ENCODE data around the gene CNFN. TPM values are rescaled to one million over a fixed set of nuclear protein-coding genes. Genes with fewer than 3 reads are reported as not detected.

Gene CNFN
- total RNA-seq, 1 experiment from 2014 or later: not detected

DNA sequence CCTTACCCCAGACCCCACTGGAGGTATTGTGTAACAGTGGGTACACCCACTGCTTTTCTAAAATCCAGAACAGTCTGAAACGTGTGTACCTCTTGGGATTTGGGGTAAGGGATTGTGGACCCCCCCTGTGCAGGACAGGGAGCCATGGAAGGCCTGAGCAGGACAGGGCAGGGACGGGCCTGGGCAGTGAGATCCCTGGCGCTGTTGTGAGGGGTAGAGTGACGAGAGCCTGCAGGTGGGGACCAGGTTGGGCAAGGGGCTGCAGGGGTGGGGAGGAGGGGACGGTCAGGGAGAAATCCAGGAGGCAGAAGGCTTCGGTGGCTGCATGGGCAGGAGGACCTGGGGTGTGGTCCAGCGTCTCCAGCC lies 28.6 kb downstream of the CNFN start:
- H3K9me3 ChIP-seq (replicated peaks): peaks cover 6% of the 10 kb centered on the region
- peaks cover 18% of the 10 kb centered on the region for H3K36me3 ChIP-seq
- no peak overlapping the region for H3K27ac ChIP-seq
- H3K4me3 ChIP-seq: no peak overlapping the region
- H3K27me3 ChIP-seq (replicated peaks): no peaks in the 10 kb centered on the region
- no peaks in the 10 kb centered on the region for H3K4me1 ChIP-seq (replicated peaks)
- DNase-seq (ENCODE audit: low read depth in 1 of 2, low spot score in 2 of 2): no peak

DNA sequence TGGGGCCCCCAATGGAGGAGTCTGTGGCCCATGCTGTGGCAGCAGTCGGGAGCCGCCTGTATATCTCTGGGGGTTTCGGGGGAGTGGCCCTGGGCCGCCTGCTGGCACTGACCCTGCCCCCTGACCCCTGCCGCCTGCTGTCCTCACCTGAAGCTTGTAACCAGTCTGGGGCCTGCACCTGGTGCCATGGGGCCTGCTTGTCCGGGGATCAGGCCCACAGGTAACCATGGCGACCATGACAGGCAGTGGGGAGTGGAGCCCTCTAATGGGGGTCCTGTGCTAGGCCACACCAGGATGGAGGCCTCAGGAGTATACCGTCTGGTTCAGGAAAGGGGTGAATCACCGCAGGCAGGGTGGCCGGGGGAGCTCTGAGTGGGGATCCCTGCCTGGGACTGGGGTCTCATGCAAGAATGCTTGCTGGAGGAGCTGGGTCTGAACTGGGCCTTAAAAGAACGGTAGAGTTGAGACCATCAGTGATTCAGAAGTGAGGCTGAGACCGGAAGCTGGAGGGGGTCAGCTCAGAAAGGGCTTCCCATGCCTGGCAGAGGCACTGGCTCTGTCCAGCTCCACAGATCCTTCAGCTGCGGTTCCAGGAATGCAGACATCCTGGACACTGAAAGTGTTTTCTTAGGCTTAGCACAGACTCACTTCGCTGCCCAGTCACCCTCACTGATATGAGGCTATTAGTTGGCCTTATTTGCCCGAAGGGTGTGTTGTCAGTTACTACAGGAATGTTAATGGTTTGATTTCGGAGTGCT lies 29.1 kb downstream of the CNFN start:
- peaks cover 18% of the 10 kb centered on the region for H3K36me3 ChIP-seq
- no peak for DNase-seq (ENCODE audit: low read depth in 1 of 2, low spot score in 2 of 2)
- H3K27me3 ChIP-seq (replicated peaks): no peaks in the 10 kb centered on the region
- H3K27ac ChIP-seq: no peak overlapping the region
- no peak overlapping the region for H3K4me3 ChIP-seq
- peaks cover 6% of the 10 kb centered on the region for H3K9me3 ChIP-seq (replicated peaks)
- no peaks in the 10 kb centered on the region for H3K4me1 ChIP-seq (replicated peaks)

DNA sequence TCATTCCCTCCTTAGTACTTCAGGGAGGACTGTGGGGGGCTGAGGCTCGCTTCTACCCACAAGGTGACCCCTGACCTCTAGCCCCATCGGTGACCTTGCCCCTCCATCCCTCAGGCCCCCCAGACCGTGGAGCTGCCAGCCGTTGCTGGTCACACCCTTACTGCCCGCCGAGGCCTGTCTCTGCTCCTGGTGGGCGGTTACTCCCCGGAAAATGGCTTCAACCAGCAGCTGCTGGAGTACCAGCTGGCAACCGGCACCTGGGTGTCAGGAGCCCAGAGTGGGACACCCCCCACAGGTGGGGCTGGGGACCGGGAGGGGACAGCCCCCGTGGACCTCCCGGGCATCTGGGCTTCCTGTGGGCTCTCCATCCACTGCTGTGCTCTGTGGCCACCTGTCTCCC lies 32.8 kb downstream of the CNFN start:
- Histone ChIP-seq H3K36me3 (peaks cover 10% of the 10 kb centered on the region), H3K9me3 (replicated peaks) (no peaks in the 10 kb centered on the region), H3K27me3 (replicated peaks) (no peaks in the 10 kb centered on the region), H3K4me1 (replicated peaks) (no peaks in the 10 kb centered on the region), H3K4me3 (no peak overlapping the region), H3K27ac (no peak overlapping the region)
- DNase-seq (ENCODE audit: low read depth in 1 of 2, low spot score in 2 of 2): no peak

DNA sequence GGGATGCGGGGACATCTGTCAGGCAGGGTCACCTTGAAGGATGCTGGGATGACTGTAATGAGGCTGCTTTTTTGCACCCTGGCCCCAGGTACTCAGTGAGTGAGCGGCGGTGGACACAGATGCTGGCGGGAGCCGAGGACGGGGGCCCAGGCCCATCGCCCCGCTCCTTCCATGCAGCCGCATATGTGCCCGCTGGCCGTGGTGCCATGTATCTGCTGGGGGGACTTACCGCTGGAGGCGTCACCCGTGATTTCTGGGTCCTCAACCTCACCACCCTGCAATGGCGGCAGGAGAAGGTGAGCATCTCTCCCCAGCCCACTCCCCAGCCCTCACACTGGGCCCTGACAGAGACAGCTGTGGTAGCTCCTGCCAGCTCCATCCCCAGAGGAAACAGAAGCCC lies 33.4 kb downstream of the CNFN start:
- DNase-seq (ENCODE audit: low read depth in 1 of 2, low spot score in 2 of 2): no peak
- Histone ChIP-seq H3K9me3 (replicated peaks) (no peaks in the 10 kb centered on the region), H3K27me3 (replicated peaks) (no peaks in the 10 kb centered on the region), H3K4me1 (replicated peaks) (no peaks in the 10 kb centered on the region), H3K4me3 (no peak overlapping the region), H3K36me3 (peaks cover 7% of the 10 kb centered on the region), H3K27ac (no peak overlapping the region)

DNA sequence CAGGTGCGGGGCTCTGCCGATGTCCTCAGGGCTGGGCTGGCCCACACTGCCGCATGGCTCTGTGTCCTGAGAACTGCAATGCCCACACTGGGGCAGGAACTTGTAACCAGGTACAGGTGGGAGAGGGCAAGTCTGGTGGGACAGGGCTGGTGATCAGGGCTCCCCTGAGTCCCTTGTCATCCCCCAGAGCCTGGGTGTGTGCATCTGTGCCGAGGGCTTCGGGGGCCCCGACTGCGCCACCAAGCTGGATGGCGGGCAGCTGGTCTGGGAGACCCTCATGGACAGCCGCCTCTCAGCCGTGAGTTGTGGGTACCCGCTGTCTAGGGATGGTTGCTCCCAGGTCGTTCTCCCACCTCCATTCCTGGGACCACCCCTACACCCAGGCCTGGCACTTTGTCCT lies 34.2 kb downstream of the CNFN start:
- Histone ChIP-seq H3K4me1 (replicated peaks) (no peaks in the 10 kb centered on the region), H3K9me3 (replicated peaks) (no peaks in the 10 kb centered on the region), H3K36me3 (peaks cover 7% of the 10 kb centered on the region), H3K27me3 (replicated peaks) (no peaks in the 10 kb centered on the region), H3K27ac (no peak overlapping the region), H3K4me3 (no peak overlapping the region)
- DNase-seq (ENCODE audit: low read depth in 1 of 2, low spot score in 2 of 2): no peak

DNA sequence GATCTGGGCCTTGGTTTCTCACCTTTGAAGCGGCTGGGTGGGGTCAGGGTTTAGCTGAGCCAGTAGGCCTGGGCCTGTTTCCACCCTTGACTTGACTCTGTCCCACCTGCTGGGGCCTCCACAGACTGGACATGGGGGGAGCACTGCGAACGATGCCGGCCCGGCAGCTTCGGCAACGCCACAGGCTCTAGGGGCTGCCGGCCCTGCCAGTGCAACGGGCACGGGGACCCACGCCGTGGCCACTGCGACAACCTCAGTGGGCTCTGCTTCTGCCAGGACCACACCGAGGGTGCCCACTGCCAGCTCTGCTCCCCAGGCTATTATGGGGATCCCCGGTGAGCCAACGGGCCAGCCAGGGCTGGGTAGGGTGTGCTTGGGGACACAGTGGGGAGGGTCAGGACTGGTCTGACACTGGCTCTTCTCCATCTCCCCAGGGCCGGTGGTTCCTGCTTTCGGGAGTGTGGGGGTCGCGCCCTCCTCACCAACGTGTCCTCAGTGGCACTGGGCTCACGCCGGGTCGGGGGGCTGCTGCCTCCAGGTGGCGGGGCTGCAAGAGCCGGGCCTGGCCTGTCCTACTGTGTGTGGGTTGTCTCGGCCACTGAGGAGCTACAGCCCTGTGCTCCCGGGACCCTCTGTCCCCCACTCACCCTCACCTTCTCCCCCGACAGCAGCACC lies 36.6 kb downstream of the CNFN start:
- Histone ChIP-seq H3K36me3 (peaks cover 10% of the 10 kb centered on the region), H3K27me3 (replicated peaks) (no peaks in the 10 kb centered on the region), H3K9me3 (replicated peaks) (no peaks in the 10 kb centered on the region), H3K4me3 (no peak overlapping the region), H3K27ac (no peak overlapping the region), H3K4me1 (replicated peaks) (no peaks in the 10 kb centered on the region)
- DNase-seq (ENCODE audit: low read depth in 1 of 2, low spot score in 2 of 2): no peak

DNA sequence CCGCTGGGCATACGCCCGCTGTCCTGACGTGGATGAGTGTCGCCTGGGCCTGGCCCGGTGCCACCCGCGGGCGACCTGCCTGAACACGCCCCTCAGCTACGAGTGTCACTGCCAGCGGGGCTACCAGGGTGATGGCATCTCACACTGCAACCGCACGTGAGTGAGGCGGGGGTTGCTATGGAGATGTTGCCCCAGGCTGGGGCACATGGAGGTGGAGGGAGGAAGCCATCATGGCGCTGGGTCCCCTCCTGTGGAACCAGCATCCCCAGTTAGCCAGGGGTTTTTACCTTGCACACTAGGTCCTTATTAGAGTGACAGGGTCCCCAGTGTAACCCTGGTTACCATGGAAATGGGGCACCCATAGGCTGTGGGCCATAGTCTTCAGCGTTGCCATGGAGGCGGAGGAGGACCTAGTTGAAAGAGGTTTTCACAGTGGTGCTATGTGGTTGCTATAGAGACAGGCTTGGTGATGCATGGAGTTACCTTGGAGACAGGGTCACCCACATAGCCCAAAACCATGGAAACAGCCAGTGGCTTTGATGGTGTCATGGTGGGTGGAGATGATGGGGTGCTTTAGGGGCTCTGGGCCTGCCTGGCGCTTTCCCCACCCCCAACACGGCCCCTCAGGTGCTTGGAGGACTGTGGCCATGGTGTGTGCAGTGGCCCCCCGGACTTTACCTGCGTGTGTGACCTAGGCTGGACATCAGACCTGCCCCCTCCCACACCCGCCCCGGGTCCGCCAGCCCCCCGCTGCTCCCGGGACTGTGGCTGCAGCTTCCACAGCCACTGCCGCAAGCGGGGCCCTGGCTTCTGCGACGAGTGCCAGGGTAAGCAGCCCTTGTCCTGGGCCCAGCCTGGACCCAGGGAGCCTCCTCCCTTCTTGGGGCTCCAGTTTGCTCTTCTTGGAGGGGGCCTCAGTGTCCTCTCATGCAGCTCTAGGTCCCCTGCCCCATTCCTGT lies 37.5 kb downstream of the CNFN start:
- Histone ChIP-seq H3K9me3 (replicated peaks) (no peaks in the 10 kb centered on the region), H3K27ac (no peak overlapping the region), H3K36me3 (peaks cover 10% of the 10 kb centered on the region), H3K4me3 (no peak overlapping the region), H3K27me3 (replicated peaks) (no peaks in the 10 kb centered on the region), H3K4me1 (replicated peaks) (no peaks in the 10 kb centered on the region)
- DNase-seq (ENCODE audit: low read depth in 1 of 2, low spot score in 2 of 2): no peak

DNA sequence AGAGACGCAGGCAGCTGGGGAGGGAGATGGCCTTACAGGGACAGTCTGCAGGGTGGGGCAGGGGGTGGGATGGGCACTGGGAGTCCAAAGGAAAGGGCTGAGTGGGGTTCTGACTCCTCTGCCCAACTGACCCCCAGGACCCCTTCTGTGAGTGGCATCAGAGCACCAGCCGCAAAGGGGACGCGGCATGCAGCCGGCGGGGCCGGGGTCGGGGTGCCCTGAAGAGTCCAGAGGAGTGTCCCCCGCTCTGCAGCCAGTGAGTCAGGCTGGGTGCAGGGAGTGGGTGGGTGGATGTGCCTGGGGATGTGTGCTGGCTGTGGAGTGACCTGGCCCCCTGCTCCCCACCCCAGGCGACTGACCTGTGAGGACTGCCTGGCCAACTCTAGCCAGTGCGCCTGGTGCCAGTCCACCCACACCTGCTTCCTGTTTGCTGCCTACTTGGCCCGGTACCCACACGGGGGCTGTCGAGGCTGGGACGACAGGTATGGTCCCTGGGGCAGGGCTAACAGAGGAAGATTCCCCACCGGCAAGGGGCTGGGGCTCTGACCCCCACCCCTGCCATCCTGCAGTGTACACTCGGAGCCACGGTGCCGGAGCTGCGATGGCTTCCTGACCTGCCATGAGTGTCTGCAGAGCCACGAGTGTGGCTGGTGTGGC lies 38.9 kb downstream of the CNFN start:
- no peaks in the 10 kb centered on the region for H3K9me3 ChIP-seq (replicated peaks)
- no peak for DNase-seq (ENCODE audit: low read depth in 1 of 2, low spot score in 2 of 2)
- H3K4me3 ChIP-seq: no peak overlapping the region
- H3K4me1 ChIP-seq (replicated peaks): no peaks in the 10 kb centered on the region
- no peaks in the 10 kb centered on the region for H3K27me3 ChIP-seq (replicated peaks)
- H3K27ac ChIP-seq: no peak overlapping the region
- H3K36me3 ChIP-seq: peaks cover 5% of the 10 kb centered on the region

DNA sequence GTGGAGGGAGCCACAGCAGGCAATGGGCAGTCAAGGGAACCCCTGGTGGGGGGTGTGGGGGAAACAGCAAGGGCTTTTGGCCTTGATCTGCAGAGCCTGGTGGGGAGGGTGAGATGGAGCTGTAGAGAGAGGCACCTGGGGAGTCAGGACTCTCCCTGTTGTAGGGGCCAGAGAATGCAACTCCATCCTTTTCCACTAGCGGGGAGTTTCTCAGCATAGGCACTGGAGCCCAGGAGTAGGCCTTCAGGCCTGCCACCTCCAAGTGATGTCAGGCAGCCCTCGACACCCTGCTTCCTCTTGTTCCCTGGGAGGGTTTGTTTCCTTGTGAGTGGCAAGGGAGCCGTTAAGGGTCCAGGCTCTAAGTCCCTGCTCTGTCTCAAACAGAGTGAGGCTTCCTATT lies 39.7 kb downstream of the CNFN start:
- no peak overlapping the region for H3K27ac ChIP-seq
- H3K36me3 ChIP-seq: peaks cover 8% of the 10 kb centered on the region; the same call in 1 of the 2 replicates
- no peak for DNase-seq (ENCODE audit: low read depth in 1 of 2, low spot score in 2 of 2)
- no peaks in the 10 kb centered on the region for H3K27me3 ChIP-seq (replicated peaks)
- H3K4me1 ChIP-seq (replicated peaks): no peaks in the 10 kb centered on the region
- no peaks in the 10 kb centered on the region for H3K9me3 ChIP-seq (replicated peaks)
- no peak overlapping the region for H3K4me3 ChIP-seq

DNA sequence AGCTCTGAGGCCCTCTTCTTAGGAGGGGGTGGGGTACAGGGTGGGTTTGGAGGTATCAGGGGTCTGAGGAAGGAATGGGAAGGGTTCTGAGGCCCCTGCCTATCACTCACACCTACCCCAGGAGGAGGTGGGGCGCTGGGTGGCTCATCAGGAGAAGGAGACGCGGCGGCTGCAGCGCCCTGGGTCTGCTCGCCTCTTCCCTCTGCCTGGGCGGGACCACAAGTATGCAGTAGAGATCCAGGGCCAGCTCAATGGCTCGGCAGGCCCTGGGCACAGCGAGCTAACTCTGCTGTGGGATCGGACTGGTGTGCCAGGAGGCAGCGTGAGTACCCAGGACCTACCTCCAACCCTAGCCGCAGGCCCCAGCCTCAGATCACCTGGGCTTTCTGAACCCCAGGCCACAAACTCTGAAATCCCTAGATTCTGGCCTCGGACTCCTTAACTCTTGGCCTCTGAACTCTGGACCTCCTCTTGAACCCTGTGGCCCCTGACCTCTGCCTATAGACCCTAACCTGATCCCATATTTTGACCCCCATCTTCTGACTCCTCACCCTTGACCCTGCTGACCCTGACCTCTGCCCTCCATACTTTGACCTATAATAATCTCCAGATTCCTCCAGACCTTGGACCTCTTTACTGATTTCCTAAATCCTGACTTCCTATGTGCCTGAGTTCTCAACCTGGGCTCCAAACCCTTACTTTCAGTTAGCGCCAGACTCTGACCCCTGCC lies 40.6 kb downstream of the CNFN start:
- DNase-seq (ENCODE audit: low read depth in 1 of 2, low spot score in 2 of 2): no peak
- H3K4me3 ChIP-seq: no peak overlapping the region
- no peaks in the 10 kb centered on the region for H3K27me3 ChIP-seq (replicated peaks)
- no peak overlapping the region for H3K27ac ChIP-seq
- H3K9me3 ChIP-seq (replicated peaks): no peaks in the 10 kb centered on the region
- H3K36me3 ChIP-seq: peaks cover 10% of the 10 kb centered on the region; the same call in 1 of the 2 replicates
- H3K4me1 ChIP-seq (replicated peaks): no peaks in the 10 kb centered on the region

DNA sequence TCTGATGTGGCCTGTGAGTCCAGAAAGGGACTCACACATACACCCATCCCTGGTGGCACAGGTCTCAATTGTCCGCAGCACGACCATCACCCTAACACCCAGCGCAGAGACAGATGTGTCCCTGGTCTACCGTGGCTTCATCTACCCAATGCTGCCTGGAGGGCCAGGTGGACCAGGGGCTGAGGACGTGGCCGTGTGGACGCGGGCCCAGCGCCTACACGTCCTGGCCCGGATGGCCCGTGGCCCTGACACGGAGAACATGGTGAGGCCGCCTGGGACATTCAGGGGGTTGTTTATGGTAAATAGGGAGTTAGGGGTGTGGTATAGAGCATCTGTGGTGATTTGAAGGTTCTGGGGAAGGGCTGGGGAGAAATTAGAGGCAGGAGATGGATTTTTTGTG lies 41.9 kb downstream of the CNFN start:
- Histone ChIP-seq H3K4me3 (no peak overlapping the region), H3K36me3 (peaks cover 10% of the 10 kb centered on the region; the same call in 1 of the 2 replicates), H3K27ac (no peak overlapping the region), H3K27me3 (replicated peaks) (no peaks in the 10 kb centered on the region), H3K4me1 (replicated peaks) (no peaks in the 10 kb centered on the region), H3K9me3 (replicated peaks) (no peaks in the 10 kb centered on the region)
- no peak for DNase-seq (ENCODE audit: low read depth in 1 of 2, low spot score in 2 of 2)

DNA sequence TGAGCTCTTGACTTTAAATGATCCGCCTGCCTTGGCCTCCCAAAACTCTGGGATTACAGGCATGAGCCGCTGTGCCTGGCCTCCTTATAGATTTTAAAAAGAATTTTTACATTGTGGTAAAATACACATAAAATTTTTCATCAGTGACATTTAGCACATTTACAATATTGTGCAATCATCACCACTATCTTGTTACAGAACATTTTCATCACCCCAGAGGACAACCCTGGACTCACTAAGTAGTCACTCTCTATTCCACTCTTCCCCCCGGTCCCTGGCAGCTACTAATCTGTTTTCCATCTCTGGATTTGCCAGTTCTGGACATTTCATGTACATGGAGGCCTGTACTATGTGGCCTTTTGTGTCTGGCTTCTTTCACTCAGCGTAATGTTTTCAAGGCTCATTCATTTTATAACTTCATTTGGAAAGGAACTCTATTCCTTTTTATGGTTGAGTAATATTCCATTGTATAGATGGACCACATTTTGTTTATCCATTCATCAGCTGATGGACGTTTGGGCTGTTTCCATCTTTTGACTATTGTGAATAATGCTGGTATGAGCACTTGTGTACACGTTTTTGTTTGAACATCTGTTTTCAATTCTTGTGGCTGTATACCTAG lies 44.8 kb downstream of the CNFN start:
- no peak overlapping the region for H3K27ac ChIP-seq
- no peak for DNase-seq (ENCODE audit: low read depth in 1 of 2, low spot score in 2 of 2)
- no peaks in the 10 kb centered on the region for H3K9me3 ChIP-seq (replicated peaks)
- H3K4me1 ChIP-seq (replicated peaks): no peaks in the 10 kb centered on the region
- H3K4me3 ChIP-seq: no peak overlapping the region
- H3K36me3 ChIP-seq: peaks cover 10% of the 10 kb centered on the region; the same call in 1 of the 2 replicates
- H3K27me3 ChIP-seq (replicated peaks): no peaks in the 10 kb centered on the region
